Stimulated activated CD4-positive, alpha-beta T cell treated with anti-CD3 and anti-CD28 coated beads, TNF-alpha, amount 100 ng/mL, for 48 hours (primary cell): ENCODE results near the gene SLC29A2.

ENCODE experiments used
- DNase-seq, 3 donors: peaks; one replicate each; pipeline ENCODE4 v3.0.0-alpha.2; 2020; ENCODE audit warnings: low read depth in 3 of 3

SLC29A2 gene

DNA sequence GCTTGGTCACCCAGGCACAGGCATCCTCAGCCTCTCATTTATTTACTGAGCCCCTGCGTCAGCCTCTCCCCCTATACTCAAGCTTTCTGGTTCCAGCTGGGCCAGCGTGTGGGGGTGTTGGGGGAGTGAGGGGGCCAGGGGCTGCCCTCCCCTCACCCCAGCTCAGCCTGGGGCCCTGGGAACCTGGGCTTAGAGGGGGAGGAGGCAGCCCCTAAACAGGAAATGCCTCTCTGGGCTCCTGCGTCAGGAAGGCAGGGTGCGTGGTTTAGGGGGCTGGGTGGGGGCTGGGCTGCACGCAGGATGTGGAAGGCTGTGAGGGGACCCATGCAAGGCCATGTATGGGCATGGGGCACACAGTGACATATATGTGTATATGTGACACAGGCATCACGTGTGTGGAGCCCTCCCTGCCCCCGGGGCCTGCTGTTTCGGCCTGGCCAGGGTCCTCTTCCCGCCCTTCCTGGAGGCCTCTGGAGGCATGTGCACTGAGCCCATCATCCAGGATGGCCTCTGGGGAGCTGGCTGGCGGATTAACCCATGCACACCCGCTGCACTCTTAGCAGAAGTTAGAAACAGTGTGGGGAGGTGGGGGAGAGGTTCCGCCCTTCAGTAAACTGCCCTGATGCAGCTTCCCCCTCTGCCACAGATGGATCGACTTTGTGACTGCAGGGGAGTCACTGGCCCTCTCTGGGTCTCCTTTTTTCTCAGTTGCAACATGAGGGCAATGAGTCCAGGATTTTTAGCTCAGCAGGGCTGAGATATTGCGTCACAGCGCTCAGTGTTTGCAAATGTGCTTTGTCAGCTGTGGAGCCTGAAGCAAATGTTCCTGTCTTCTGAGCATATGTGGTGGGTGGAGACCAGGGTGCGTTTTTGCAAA is 53.6 kb downstream of the SLC29A2 start:
- peak in 1 of 3 donors; percentile 27 for DNase-seq

DNA sequence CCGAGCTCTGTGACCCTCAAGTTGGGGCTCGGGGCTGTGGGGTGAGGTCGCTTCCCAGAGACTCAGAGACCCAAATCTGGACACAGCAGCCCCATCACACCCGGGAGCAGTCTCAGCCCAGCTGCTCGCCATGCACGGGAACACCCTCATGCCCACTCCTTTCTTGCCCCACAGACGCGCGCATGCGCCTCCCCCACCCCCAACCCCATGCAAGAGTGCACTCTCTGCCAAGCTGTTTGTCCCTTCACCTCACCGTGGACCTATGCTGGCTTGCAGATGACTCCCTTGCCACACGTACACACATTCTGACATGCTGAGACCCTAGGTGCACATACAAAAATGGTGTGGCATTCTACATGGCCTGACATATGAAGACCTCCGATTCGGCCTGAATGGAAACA is 54.2 kb downstream of the SLC29A2 start:
- DNase-seq: no peak

DNA sequence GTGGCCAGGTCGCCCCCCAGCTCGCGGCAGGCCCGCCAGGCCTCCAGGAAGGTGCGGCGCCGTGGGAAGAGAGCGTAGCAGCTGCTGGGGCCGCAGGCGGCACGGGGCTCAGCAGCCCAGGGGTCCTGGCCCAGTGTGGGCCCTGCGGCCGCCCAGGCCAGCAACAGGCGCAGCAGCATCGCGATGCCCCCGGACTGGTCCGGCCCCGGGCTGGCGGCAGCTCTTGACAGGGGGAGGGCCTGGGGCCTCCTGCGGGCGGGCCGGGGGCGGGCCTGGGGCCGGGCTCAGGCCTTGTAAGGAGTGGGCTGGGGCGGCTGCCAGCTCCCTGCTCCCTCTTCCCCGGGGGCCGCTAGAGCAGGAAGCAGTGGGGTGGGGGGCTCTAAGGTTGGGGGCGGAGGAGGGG is 54.7 kb downstream of the SLC29A2 start, which contains the start of gene CD248:
CD248 (minus strand) TSS at position 196 of the 403 bp plus-strand sequence; CDS start at position 179, 17 bp downstream.
- no peak for DNase-seq

DNA sequence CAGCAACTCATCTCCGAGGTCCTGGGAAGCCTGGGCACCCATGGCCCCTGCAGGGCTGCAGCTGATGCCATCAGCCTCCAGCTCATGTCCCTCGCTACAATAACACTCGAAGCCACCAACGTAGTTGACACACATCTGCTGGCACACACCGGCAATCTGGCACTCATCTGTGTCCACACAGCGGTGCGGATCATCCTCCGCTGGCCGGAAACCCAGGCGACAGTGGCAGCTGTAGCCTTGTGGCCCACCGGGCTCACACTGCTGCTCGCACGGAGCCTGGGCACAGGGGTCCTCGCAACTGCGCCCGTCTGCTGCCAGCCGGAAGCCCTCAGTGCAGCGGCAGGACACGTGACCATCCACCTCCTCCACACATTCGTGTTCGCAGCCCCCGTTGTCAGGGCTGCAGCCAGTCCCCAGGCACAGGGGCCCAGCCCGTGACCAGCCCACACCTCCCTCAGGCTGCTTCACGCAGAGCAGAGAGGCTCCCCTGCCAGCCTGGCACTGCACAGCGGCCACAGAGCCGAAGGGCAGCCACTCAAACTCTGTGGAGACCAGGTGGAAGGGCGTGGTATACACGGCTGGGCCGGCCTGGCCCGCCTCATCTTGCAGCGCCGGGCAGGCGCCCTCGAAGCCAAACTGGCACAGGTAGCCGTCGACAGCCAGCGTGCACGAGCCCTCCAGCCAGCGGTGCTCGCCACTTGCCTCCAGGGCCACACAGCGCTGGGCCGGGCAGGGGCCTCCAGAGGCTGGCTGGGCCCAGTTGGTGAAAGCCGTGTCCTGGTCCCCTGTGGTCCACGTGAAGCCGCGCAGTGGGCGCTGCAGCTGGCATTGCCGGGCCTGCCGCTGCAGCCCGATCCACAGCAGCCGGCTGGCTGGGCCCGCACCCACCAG is 55.4 kb downstream of the SLC29A2 start:
- DNase-seq: no peak

DNA sequence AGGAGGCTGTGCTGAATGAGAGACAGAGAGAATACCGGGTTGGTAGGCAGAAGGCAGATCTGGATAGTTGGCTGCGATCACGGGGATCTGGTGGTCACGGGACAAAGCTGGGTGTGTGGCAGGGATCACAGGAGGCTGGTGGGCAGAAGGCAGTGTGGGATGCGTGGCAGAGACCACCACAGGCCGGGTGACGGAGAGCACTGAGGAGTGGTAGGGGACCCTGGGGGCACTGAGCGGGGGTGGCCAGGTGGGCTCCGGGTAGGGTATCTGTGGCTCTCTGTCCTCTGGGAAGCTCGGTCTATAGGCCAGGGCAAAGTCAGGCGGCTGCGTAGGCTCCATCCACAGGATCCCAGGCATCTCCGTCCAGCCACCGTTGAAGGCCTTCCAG is 56.1 kb downstream of the SLC29A2 start:
- no peak for DNase-seq

DNA sequence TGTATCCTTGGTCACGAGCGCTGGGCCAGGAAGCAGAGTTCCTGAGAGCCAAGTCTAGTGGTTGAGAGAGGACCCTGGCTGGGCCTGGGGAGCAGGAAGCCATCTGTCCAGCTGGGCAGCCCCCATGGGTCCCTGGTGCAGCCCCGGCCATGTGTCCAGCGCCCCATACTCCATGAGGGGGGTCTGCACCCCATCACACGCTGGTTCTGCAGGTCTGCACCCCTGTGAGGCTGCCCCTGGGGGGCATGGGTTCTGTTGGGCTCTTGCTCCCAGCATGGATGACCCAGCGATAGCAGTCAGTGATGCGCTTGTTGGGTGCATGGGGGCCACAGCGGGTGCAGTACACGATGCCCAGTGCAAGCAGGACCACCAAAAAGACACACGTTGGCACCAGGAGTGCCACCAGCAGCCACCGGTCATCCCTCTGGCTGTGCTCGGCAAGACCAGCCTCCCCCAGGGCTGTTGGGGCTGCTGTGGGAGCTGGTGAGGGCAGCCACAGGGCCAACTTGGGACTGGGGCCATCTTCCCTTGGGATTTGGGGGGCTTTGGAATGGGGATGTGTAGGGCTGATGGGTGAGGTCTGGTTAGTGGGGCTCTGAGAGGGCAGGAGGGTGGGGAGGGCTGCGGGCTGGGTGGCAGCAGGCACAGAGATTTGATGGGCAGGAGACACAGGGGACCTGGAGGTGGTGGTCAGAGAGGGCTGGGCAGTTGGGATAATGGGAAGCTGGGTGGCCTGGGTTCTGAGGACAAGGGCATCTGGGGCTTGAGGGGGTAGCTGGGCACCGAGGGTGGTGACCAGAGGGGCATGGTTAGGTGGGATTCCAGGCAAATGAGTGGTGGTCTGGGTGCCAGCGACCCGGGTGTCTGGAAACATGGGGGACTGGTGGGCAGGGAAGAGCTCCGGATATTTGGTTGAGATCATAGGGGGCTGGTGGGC is 56.7 kb downstream of the SLC29A2 start:
- no peak for DNase-seq

DNA sequence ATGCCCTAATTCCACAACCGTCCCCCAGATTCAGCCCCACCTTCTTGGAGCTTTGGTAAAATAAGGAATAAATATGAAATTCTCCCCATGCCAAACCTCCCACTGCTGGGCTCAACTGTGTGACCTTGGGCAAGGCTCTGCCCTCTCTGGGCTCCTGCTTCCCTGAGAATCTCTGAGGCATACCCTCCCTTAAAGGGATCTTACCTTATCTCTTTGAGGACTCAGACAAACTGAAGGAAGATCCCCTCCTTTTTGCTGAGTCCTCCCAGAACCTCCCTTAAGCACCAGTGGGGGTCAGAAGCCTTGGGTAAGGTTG is 57.4 kb downstream of the SLC29A2 start:
- no peak for DNase-seq

DNA sequence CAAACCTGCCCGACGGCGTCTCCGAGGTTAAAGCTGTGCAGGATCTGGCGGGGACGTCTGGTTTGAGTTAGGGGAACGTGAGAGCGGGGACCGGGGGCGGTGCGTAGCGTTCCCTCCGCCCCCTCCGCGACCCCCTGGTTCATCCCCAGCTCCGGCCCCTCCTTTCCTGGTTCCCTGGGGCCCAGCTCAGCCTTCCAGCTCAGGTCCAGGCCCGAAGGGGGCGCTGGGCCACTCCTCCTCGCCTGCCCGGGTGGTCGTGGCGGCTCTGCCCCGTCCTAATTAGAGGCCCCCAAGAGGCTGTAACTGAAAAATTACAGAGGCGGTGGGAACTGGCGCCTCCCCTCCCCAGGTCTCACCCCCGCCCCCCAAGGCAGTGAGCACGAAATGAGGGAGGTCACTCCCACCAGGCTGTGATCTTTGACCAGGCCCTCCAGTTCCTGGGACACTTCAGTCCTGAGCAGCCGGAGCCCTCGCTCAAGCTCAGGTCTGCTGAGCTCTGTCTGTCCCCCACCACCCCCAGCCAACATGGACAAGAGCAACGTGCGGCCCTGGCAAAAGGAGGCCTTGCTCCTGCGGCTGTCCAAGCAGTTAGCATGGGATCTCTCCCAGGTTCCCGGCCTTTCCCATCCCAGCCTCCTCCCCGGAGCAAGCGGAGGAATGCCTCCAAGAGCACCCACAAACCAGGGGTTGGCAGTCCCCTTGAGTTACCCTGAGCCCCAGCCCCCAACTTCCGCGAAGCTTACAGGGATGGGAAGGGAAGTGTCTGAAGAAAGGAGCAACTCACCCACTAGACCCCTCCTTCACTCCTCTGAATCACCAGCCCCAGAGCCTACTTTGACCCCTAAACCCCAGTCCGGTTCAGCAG is 58.0 kb downstream of the SLC29A2 start:
- DNase-seq: no peak

DNA sequence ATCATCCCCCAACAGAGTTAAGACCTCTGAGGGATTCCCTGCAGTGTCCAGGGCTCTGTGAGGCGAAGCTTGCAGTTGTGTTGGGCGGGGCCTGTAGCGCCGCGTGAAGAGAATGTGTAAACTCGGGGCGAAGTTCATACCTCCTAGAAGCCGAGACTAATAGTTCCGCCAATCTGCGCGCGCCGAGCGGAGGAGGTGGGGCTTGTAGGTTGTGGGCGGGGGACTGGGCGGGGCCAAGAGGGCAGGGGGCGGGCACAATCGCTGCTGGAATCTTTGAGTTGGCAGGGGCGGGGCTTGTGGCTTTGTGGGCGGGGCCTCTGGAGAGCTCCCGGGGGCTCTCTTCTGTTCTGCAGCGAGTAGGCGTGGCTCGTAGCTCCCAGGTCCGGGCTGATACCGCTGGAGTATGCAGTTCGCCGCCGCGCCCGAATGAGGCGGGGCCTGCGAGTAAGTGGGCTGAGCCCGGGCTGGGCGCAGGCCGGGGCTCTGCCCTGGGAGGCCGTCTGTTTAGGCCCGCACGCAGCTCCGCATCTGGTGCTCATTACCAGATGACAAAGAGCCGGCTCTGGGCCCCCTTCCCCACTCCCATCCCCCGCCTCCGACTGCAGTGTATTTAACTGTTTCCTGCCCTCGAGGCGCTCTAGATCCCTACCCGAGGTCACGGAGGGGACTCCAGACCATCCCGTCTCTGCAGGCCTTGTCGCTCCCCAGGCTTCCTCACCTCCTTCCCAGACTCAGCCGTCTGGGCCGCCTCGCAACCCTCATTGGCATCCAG is 58.8 kb downstream of the SLC29A2 start:
- peak; percentile 93 for DNase-seq
